ENCODE measurements around the gene DLST.

- no peak for TF ChIP-seq CTCF (IDR thresholded peaks at IDR 0.05; ENCODE audit: poor library complexity)
- no peak for TF ChIP-seq EZH2 (IDR thresholded peaks at IDR 0.05; ENCODE audit: borderline replicate concordance)
Observed at GRCh38 chr14:74936151-74936550, 54.4 kb downstream of the DLST start.

Measured in hepatocyte (in vitro differentiated cells).